Lower leg skin (tissue), 3 donors: Measurements from ENCODE around the gene CSNK2A2.

Experiments used
- POLR2A ChIP-seq, 2 donors: fragments of 450-650 bp; IDR thresholded peaks; one replicate each; pipeline ENCODE4 v1.6.1; 2016 to 2017; ENCODE audit warnings: antibody characterized with exemption in 2 of 2, mild to moderate bottlenecking in 1 of 2, moderate library complexity in 1 of 2
- TF ChIP-seq, protein P1 (sequence below), 3 donors: fragments of 450-650 bp; IDR thresholded peaks; one replicate each; pipeline ENCODE4 v1.5.1; 2016; ENCODE audit warnings: antibody characterized with exemption in 3 of 3, mild to moderate bottlenecking in 3 of 3, moderate library complexity in 2 of 3

DNA sequence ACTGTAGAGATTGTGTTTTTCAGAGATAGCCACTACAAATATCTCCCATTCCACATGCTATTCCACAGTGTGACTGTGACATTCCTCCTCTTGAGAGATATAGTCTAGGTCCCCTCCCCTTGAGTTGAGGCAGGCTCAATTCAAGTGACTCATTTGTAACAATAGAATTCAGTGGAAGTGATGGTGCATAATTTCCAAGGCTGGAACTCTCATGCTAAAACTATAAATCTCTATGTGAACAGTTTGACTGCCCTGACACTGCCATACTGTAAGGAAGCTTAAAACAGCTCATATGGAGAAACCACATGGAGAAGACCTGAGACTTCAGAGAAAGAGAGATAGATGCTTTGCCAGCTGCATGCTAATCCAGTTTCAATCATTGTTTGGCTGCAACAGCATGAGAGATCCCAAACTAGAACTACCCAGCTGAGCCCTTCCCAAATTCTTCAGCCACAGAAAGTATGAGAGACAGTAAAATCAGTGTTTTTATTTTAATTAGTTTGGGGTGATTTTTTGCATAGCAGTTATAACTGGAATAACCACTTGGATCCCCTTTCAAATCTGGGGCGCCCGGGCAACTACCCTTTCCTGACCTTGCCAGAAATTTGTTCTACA is 19.5 kb upstream of the CSNK2A2 start:
- TF ChIP-seq, protein P1, sequence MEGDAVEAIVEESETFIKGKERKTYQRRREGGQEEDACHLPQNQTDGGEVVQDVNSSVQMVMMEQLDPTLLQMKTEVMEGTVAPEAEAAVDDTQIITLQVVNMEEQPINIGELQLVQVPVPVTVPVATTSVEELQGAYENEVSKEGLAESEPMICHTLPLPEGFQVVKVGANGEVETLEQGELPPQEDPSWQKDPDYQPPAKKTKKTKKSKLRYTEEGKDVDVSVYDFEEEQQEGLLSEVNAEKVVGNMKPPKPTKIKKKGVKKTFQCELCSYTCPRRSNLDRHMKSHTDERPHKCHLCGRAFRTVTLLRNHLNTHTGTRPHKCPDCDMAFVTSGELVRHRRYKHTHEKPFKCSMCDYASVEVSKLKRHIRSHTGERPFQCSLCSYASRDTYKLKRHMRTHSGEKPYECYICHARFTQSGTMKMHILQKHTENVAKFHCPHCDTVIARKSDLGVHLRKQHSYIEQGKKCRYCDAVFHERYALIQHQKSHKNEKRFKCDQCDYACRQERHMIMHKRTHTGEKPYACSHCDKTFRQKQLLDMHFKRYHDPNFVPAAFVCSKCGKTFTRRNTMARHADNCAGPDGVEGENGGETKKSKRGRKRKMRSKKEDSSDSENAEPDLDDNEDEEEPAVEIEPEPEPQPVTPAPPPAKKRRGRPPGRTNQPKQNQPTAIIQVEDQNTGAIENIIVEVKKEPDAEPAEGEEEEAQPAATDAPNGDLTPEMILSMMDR (IDR thresholded peaks at IDR 0.05): no peak
- no peak for TF ChIP-seq POLR2A (IDR thresholded peaks at IDR 0.05)
